ENCODE results near the gene HIBCH.

The HIBCH gene

DNA sequence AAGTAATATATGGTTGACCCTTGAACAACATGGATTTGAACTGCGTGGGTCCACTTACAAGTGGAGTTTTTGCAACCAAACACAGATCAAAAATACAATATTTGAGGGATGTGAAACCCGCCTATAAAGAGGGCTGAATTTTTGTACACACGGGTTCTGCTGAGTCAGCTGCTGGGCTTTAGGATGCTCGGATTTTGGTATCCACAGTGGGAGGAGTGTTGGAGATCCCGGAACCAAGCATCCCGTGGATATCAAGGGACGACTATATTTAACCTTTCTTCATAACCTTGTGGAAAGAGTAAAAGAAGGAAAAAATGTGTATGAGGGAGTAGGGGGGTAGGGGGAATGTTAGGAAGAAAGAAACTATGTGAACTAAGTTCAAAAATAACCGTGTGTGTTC, 13.8 kb upstream of the HIBCH start:
- TF ChIP-seq SPI1 (IDR thresholded peaks at IDR 0.05; ENCODE audit: borderline replicate concordance, low read depth) (no peak), GABPA (IDR thresholded peaks at IDR 0.05; ENCODE audit: low read depth) (no peak), POLR2AphosphoS5 (IDR thresholded peaks at IDR 0.05; ENCODE audit: low read depth) (no peak)
- TF ChIP-seq, protein P1, sequence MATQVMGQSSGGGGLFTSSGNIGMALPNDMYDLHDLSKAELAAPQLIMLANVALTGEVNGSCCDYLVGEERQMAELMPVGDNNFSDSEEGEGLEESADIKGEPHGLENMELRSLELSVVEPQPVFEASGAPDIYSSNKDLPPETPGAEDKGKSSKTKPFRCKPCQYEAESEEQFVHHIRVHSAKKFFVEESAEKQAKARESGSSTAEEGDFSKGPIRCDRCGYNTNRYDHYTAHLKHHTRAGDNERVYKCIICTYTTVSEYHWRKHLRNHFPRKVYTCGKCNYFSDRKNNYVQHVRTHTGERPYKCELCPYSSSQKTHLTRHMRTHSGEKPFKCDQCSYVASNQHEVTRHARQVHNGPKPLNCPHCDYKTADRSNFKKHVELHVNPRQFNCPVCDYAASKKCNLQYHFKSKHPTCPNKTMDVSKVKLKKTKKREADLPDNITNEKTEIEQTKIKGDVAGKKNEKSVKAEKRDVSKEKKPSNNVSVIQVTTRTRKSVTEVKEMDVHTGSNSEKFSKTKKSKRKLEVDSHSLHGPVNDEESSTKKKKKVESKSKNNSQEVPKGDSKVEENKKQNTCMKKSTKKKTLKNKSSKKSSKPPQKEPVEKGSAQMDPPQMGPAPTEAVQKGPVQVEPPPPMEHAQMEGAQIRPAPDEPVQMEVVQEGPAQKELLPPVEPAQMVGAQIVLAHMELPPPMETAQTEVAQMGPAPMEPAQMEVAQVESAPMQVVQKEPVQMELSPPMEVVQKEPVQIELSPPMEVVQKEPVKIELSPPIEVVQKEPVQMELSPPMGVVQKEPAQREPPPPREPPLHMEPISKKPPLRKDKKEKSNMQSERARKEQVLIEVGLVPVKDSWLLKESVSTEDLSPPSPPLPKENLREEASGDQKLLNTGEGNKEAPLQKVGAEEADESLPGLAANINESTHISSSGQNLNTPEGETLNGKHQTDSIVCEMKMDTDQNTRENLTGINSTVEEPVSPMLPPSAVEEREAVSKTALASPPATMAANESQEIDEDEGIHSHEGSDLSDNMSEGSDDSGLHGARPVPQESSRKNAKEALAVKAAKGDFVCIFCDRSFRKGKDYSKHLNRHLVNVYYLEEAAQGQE (IDR thresholded peaks at IDR 0.05; ENCODE audit: insufficient replicate concordance, low read depth) = no peak
- TF ChIP-seq, protein P2, sequence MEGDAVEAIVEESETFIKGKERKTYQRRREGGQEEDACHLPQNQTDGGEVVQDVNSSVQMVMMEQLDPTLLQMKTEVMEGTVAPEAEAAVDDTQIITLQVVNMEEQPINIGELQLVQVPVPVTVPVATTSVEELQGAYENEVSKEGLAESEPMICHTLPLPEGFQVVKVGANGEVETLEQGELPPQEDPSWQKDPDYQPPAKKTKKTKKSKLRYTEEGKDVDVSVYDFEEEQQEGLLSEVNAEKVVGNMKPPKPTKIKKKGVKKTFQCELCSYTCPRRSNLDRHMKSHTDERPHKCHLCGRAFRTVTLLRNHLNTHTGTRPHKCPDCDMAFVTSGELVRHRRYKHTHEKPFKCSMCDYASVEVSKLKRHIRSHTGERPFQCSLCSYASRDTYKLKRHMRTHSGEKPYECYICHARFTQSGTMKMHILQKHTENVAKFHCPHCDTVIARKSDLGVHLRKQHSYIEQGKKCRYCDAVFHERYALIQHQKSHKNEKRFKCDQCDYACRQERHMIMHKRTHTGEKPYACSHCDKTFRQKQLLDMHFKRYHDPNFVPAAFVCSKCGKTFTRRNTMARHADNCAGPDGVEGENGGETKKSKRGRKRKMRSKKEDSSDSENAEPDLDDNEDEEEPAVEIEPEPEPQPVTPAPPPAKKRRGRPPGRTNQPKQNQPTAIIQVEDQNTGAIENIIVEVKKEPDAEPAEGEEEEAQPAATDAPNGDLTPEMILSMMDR (IDR thresholded peaks at IDR 0.05; ENCODE audit: insufficient read depth, low read length) = no peak
- Histone ChIP-seq H3K27ac (replicated peaks) (no peak overlapping the region), H3K27me3 (ENCODE audit: insufficient read depth, poor library complexity, severe bottlenecking) (no peaks in the 10 kb centered on the region), H3K4me3 (replicated peaks; ENCODE audit: insufficient read depth, low read length) (no peak overlapping the region)
- no peak for DNase-seq (ENCODE audit: low read depth in 1 of 2, low spot score in 1 of 2)

DNA sequence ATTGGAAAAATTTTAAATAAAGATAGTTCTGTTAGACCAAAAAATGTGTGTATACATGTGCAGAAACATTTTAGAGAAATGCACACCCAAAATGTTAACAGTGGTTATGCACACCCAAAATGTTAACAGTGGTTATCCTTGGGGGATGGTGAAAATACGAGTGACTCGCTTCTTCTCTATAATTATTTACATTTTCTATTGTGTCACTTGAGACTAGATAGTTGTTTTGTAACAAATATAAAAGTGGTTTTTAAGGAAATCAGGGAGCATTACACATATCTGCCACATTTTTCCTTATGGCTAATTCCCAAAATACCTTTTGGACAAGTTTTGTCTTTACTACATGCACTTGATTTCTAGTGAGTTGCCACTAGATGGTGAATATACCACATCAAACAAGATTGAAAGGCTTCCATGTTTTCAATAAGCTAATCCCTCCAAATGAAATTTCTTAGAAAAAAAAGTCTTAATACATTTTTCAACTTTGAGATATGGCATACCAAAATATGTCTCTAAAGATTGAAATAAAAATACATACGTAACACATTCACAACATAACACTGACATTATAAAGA, 9.0 kb upstream of the HIBCH start:
- TF ChIP-seq POLR2AphosphoS5 (IDR thresholded peaks at IDR 0.05; ENCODE audit: low read depth) = no peak
- TF ChIP-seq, protein P1 (IDR thresholded peaks at IDR 0.05; ENCODE audit: insufficient replicate concordance, low read depth) = no peak
- TF ChIP-seq, protein P2 (IDR thresholded peaks at IDR 0.05; ENCODE audit: insufficient read depth, low read length) = no peak
- no peak for TF ChIP-seq GABPA (IDR thresholded peaks at IDR 0.05; ENCODE audit: low read depth)
- TF ChIP-seq SPI1 (IDR thresholded peaks at IDR 0.05; ENCODE audit: borderline replicate concordance, low read depth) = no peak
- no peak overlapping the region for H3K4me3 ChIP-seq (replicated peaks; ENCODE audit: insufficient read depth, low read length)
- H3K27ac ChIP-seq (replicated peaks) = no peak overlapping the region
- H3K27me3 ChIP-seq (ENCODE audit: insufficient read depth, poor library complexity, severe bottlenecking) = no peaks in the 10 kb centered on the region
- no peak for DNase-seq (ENCODE audit: low read depth in 1 of 2, low spot score in 1 of 2)

DNA sequence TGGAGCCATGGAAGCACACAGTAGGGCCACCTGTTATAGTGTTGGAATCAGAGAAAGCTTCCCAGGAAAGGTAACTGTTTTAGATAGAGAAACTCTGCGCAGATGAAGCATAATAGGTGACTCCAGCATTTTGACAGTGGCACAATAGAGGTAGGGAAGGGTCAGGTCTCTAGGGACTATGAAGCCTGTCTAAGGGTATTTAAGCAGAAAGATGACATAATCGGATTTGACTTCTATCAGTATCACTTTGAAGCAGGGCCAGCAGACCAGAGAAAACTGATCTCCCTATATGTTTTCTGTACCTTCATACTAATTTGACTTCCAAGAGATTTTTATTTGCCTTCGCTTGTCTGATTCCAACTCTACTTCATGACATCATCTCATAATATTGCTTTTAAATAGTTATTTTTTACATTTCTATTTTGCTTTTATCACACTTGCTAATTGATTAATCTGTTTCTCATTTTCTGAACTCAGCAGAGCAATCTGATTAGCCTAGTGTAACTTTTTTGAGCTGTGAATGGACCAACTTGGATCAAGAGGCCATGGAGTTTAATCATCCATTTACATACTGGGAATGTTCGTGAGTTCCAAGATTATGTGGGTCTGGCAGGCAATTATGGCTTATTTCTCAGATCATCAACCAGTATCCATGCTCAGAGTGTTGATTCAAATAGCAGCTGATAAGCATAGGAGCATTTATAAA, 8.4 kb upstream of the HIBCH start:
- H3K27me3 ChIP-seq (ENCODE audit: insufficient read depth, poor library complexity, severe bottlenecking) = no peaks in the 10 kb centered on the region

More for the DNA sequence above, 8.4 kb upstream of the HIBCH start:
- no peak for TF ChIP-seq SPI1 (IDR thresholded peaks at IDR 0.05; ENCODE audit: borderline replicate concordance, low read depth)
- TF ChIP-seq, protein P2 (IDR thresholded peaks at IDR 0.05; ENCODE audit: insufficient read depth, low read length) = no peak
- no peak for TF ChIP-seq GABPA (IDR thresholded peaks at IDR 0.05; ENCODE audit: low read depth)
- TF ChIP-seq, protein P1 (IDR thresholded peaks at IDR 0.05; ENCODE audit: insufficient replicate concordance, low read depth) = no peak
- TF ChIP-seq POLR2AphosphoS5 (IDR thresholded peaks at IDR 0.05; ENCODE audit: low read depth) = no peak
- no peak overlapping the region for H3K4me3 ChIP-seq (replicated peaks; ENCODE audit: insufficient read depth, low read length)
- DNase-seq (ENCODE audit: low read depth in 1 of 2, low spot score in 1 of 2) = no peak
- no peak overlapping the region for H3K27ac ChIP-seq (replicated peaks)

Measured in HL-60 (cell line).